K562 (cell line): ENCODE results near the gene IL1RN. TPM values are rescaled to one million over a fixed set of nuclear protein-coding genes. Genes with fewer than 3 reads are reported as not detected.

Experiments used
- ATAC-seq: fragments of 200-7000 bp; cut with Tn5 transposase; 3 replicates; pipeline ENCODE4 v1.9.1; 2020; ENCODE audit warnings: moderate library complexity
- BruUV-seq: library from RNA; stranded (reverse); fragments of 400-500 nt; replicated peaks from 2 replicates; lab custom pipeline; 2021; lab: Mats Ljungman, UMichigan
- CTCF ChIA-PET: fragments of 300-600 bp; formaldehyde crosslinking; extraction: SDS; loops from one replicate; lab custom pipeline; 2021; ENCODE audit warnings: low intra/inter-chr PET ratio; lab: Yijun Ruan, JAX
- POLR2A ChIA-PET: fragments of 300-600, 350-650 bp; sonication (Branson Sonifier 250); formaldehyde crosslinking; extraction: SDS; loops from one replicate; lab custom pipeline; 2021; ENCODE audit warnings: antibody characterized with exemption, inconsistent platforms; lab: Yijun Ruan, JAX
- DNase-seq, 4 experiments: peaks; one replicate each; pipeline versions ENCODE4 v3.0.0 to v3.0.0-alpha.2; 2011 to 2018; ENCODE audit warnings: low spot score in 3 of 4, mixed read lengths in 3 of 4; ENCODE audit errors: extremely low read depth in 1 of 4
- FAIRE-seq: peaks from 2 replicates; lab custom pipeline; 2011; peaks lifted over from hg19 to GRCh38; lab: Jason Lieb, UNC
- H2AFZ ChIP-seq: 2 replicates; pipeline ENCODE4 v1.6.0; 2011; ENCODE audit warnings: low read depth, low read length, control low read depth, inconsistent platforms
- H3K27ac ChIP-seq: fragments of 200-600 bp; 3 replicates; pipeline ENCODE4 v1.8.0; 2011; ENCODE audit warnings: low read depth, mild to moderate bottlenecking, control low read depth, inconsistent platforms, low read length, moderate library complexity, mixed read lengths; ENCODE audit errors: extremely low read depth
- H3K27me3 ChIP-seq, 2 experiments: fragments of 300-600 bp in 1 of 2; 2 replicates in 1 of 2; 3 replicates in 1 of 2; pipeline versions ENCODE4 v1.6.0 to v1.8.0; 2011; ENCODE audit warnings: inconsistent platforms in 2 of 2, low read length in 2 of 2, mild to moderate bottlenecking in 1 of 2, mixed read lengths in 1 of 2, moderate library complexity in 1 of 2; ENCODE audit not compliant: control insufficient read depth in 2 of 2, insufficient read depth in 2 of 2
- H3K36me3 ChIP-seq: fragments of 300-600 bp; 3 replicates; pipeline ENCODE4 v1.8.0; 2011; ENCODE audit warnings: mild to moderate bottlenecking, low read length, inconsistent platforms; ENCODE audit not compliant: control insufficient read depth, insufficient read depth
- H3K4me1 ChIP-seq, 2 experiments: fragments of 200-600 bp in 1 of 2; replicated peaks in 1 of 2; 2 replicates in 1 of 2; 3 replicates in 1 of 2; pipeline versions ENCODE4 v1.5.1 to v1.8.0; 2011; ENCODE audit warnings: inconsistent platforms in 2 of 2, low read length in 2 of 2, mild to moderate bottlenecking in 1 of 2, mixed read lengths in 1 of 2, moderate library complexity in 1 of 2; ENCODE audit not compliant: control insufficient read depth in 2 of 2, insufficient read depth in 2 of 2
- H3K4me2 ChIP-seq: 2 replicates; pipeline ENCODE4 v1.6.1; 2011; ENCODE audit warnings: low read length, control low read depth, inconsistent platforms, mixed read lengths; ENCODE audit not compliant: insufficient read depth
- H3K4me3 ChIP-seq: fragments of 200-600 bp; sonication (generic), shearing (Covaris generic); 2 replicates; pipeline ENCODE4 v1.5.1; 2016; ENCODE audit warnings: control low read depth, inconsistent platforms
- H3K79me2 ChIP-seq: fragments of 200-600 bp; 3 replicates; pipeline ENCODE4 v1.8.0; 2011; ENCODE audit warnings: low read length, inconsistent platforms; ENCODE audit not compliant: control insufficient read depth, insufficient read depth
- H3K9ac ChIP-seq, 2 experiments: 2 replicates each; pipeline versions ENCODE4 v1.6.0 to v1.6.1; 2011; ENCODE audit warnings: low read depth in 2 of 2, low read length in 2 of 2, control low read depth in 1 of 2, inconsistent platforms in 1 of 2, mild to moderate bottlenecking in 1 of 2, mixed read lengths in 1 of 2; ENCODE audit not compliant: insufficient read depth in 1 of 2
- H3K9me1 ChIP-seq: one replicate; pipeline ENCODE4 v1.6.0; 2011; ENCODE audit warnings: inconsistent platforms, mild to moderate bottlenecking, low read length, moderate library complexity; ENCODE audit not compliant: control insufficient read depth, insufficient read depth
- H3K9me3 ChIP-seq: replicated peaks from 2 replicates; pipeline ENCODE4 v1.5.1; 2011; ENCODE audit warnings: low read depth, low read length, inconsistent platforms; ENCODE audit not compliant: control insufficient read depth, insufficient read depth
- H4K20me1 ChIP-seq: replicated peaks from 2 replicates; pipeline ENCODE4 v1.6.1; 2011; ENCODE audit warnings: low read length, inconsistent platforms, mixed read lengths; ENCODE audit not compliant: control insufficient read depth, insufficient read depth
- CHD1 ChIP-seq: fragments of 200-600 bp; sonication (generic); IDR thresholded peaks from one replicate; pipeline ENCODE4 v1.6.1; 2012; ENCODE audit warnings: mild to moderate bottlenecking, moderate library complexity, low read length, inconsistent platforms
- JUND ChIP-seq, 2 experiments: IDR thresholded peaks; 2 replicates in 1 of 2; 3 replicates in 1 of 2; pipeline ENCODE4 v1.6.1; 2011; ENCODE audit warnings: borderline replicate concordance in 2 of 2, low read depth in 2 of 2, low read length in 2 of 2, improper control_type of control experiment in 1 of 2, missing biosample characterization in 1 of 2, missing genetic modification characterization in 1 of 2, missing genetic modification reagents in 1 of 2
- RBM25 ChIP-seq: fragments of 200-400 bp; formaldehyde crosslinking; IDR thresholded peaks from 2 replicates; pipeline ENCODE4 v1.6.1; 2018; ENCODE audit warnings: low read length, low read depth, moderate library complexity; ENCODE audit not compliant: severe bottlenecking
- SMARCA5 ChIP-seq: fragments of 450-650 bp; IDR thresholded peaks from 2 replicates; pipeline ENCODE4 v1.6.1; 2016
- TAF9B ChIP-seq: fragments of 450-650 bp; IDR thresholded peaks from 2 replicates; pipeline ENCODE4 v1.6.1; 2018; ENCODE audit warnings: mild to moderate bottlenecking; ENCODE audit not compliant: partially characterized antibody
- WGBS: fragments of 100-300 bp; shearing (Covaris generic); methylation state at CpG from one replicate; pipeline ENCODE4 v1.1.6; 2016; ENCODE audit warnings: low coverage, mixed read lengths; ENCODE audit not compliant: insufficient coverage; ENCODE audit errors: missing lambda C conversion rate; 5-methylcytosine and 5-hydroxymethylcytosine counted together
- in situ Hi-C: fragments of 300-500 bp; cut with MboI; formaldehyde crosslinking; loops from 4 replicates; pipeline ENCODE4 v1.15.0; 2018; ENCODE audit warnings: inconsistent platforms, mixed read lengths
- intact Hi-C: fragments of 100-400 bp; cut with micrococcal nuclease; formaldehyde crosslinking; loops from 2 replicates; pipeline ENCODE4 v1.14.2; 2022
- polyA plus RNA-seq, 8 experiments: library from polyadenylated mRNA; depleted of rRNA in 4 of 8; stranded (reverse) in 5 of 8; unstranded in 3 of 8; fragments of >200 nt; fragmentation: Nextera tagmentation in 2 of 8; fragmentation: Illumina TruSeq in 1 of 8; extraction: Ambion mirVana in 2 of 8; extraction: Trizol in 1 of 8; gene quantifications; 2 replicates each; pipeline versions ENCODE4 v1.2.1 to v1.2.3, GENCODE V29; 2011 to 2014; ENCODE audit warnings: inconsistent platforms in 1 of 8, missing spikeins in 1 of 8
- total RNA-seq, 7 experiments: library from RNA; depleted of rRNA in 6 of 7; stranded (reverse); fragments of >200 nt in 6 of 7; fragmentation: Illumina TruSeq in 2 of 7; extraction: Trizol in 2 of 7; gene quantifications; 2 replicates each; pipeline versions ENCODE4 v1.2.1 to v1.2.3, GENCODE V29; 2011 to 2021; ENCODE audit warnings: low replicate concordance in 1 of 7
- TF ChIP-seq, protein P1 (sequence below), 2 experiments: fragments of 450-650 bp in 1 of 2; IDR thresholded peaks; 2 replicates each; pipeline ENCODE4 v1.6.1; 2011 to 2017; ENCODE audit warnings: low read depth in 2 of 2, antibody characterized with exemption in 1 of 2, borderline replicate concordance in 1 of 2, low read length in 1 of 2, mild to moderate bottlenecking in 1 of 2, mixed read lengths in 1 of 2; ENCODE audit not compliant: control insufficient read depth in 1 of 2
- TF ChIP-seq, protein P2 (sequence below), 2 experiments: fragments of 200-800 bp in 1 of 2; sonication (Bioruptor generic) in 1 of 2; sonication (generic) in 1 of 2; formaldehyde crosslinking in 1 of 2; IDR thresholded peaks in 1 of 2; conservative IDR thresholded peaks in 1 of 2; 2 replicates each; pipeline versions ENCODE4 v1.5.0 to v1.6.1; 2016 to 2020; ENCODE audit warnings: missing compliant biosample characterization in 1 of 2, missing genetic modification characterization in 1 of 2, missing genetic modification reagents in 1 of 2
- TF ChIP-seq, protein P3 (sequence below): fragments of 450-650 bp; IDR thresholded peaks from 2 replicates; pipeline ENCODE4 v1.6.1; 2017; ENCODE audit warnings: mild to moderate bottlenecking, moderate library complexity

The IL1RN gene
- total and polyA plus RNA-seq, 9 of the 15 experiments (the other 6 are each of a cell fraction or from before 2014, with no cell fraction given) = 0.13 TPM; not detected in 8

DNA sequence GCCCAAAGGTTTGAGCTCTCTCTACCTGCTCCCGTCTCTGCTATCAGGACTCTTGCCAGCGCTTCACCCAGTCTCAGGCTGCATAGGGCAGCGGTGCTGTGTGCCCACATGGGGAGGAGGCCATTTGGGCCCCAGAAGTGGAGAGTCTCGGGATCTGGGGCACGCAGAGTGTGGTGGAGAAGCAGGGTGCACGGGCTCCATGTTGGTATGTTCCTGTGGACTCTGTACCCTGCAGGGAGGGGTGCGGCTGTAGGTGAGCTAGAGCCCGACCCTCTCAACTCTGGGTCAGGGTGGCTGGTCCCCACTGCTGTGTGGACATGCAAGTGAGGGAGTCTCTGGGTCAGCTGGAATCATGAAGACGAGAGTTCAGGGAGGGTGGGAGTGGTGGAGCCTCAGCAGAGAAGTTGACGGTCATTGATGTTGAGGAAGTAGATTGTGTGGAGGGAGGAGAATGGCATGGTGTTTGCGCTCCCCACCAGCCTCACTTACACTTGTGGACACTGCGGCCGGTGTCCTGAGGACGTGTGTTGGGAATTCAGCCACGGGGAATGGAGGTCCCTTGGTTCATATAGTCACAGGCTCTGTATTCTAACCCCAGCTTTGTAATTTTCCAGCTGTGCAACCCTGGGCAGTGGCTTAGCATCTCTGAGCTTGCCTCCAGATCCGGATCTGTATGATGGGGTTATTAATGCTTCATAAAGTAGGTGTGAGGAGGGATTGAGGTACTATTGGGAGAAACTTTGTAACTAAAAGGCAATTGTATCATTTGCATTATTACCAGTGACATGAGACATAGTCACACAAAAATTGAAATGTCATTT lies 45.5 kb downstream of the IL1RN start:
- intact Hi-C loops = loop anchor here (5.0 kb wide), 1 partner anchor 36 kb away; no protein-coding TSS in a partner anchor
- Histone ChIP-seq H3K79me2 (peaks cover 27% of the 10 kb centered on the region), H3K9me3 (no peaks in the 10 kb centered on the region), H2AFZ (peak overlapping the region; percentile 90), H3K4me1 (peaks cover 20 to 26% of the 10 kb centered on the region in 2 experiments), H3K4me3 (no peak overlapping the region), H3K4me2 (0 out of 2 replicates have a peak overlapping the region, but pooled peaks have one; percentile 89), H3K27ac (peak overlapping the region; percentile 83), H3K9me1 (peaks cover 2% of the 10 kb centered on the region), H3K9ac (peak overlapping the region in 1 of 2 experiments; percentile 80; a peak in 2 of 4 replicates), H4K20me1 (no peaks in the 10 kb centered on the region), H3K27me3 (no peaks in the 10 kb centered on the region), H3K36me3 (peaks cover 16% of the 10 kb centered on the region; the same call in 1 of the 3 replicates)
- POLR2A ChIA-PET = interaction anchor here (0.7 to 3.3 kb wide), 5 partner anchors 9 to 23 kb away, joined by 3 to 32 read pairs (median 4); no protein-coding TSS in a partner anchor
- BruUV-seq = no TSS peak
- WGBS = 84% methylated on average over 12 of the region's 16 CpGs
- FAIRE-seq = no peak
- CTCF ChIA-PET = no interaction called here
- in situ Hi-C loops = no loop called here
- ATAC-seq = no peak
- DNase-seq = no peak
- no peak for TF ChIP-seq JUND (IDR thresholded peaks at IDR 0.05; ENCODE audit: borderline replicate concordance, low read depth, low read length)
- no peak for TF ChIP-seq JUND (tag; IDR thresholded peaks at IDR 0.05; ENCODE audit: borderline replicate concordance, low read depth, low read length)
- no peak for TF ChIP-seq CHD1
- TF ChIP-seq, protein P1, sequence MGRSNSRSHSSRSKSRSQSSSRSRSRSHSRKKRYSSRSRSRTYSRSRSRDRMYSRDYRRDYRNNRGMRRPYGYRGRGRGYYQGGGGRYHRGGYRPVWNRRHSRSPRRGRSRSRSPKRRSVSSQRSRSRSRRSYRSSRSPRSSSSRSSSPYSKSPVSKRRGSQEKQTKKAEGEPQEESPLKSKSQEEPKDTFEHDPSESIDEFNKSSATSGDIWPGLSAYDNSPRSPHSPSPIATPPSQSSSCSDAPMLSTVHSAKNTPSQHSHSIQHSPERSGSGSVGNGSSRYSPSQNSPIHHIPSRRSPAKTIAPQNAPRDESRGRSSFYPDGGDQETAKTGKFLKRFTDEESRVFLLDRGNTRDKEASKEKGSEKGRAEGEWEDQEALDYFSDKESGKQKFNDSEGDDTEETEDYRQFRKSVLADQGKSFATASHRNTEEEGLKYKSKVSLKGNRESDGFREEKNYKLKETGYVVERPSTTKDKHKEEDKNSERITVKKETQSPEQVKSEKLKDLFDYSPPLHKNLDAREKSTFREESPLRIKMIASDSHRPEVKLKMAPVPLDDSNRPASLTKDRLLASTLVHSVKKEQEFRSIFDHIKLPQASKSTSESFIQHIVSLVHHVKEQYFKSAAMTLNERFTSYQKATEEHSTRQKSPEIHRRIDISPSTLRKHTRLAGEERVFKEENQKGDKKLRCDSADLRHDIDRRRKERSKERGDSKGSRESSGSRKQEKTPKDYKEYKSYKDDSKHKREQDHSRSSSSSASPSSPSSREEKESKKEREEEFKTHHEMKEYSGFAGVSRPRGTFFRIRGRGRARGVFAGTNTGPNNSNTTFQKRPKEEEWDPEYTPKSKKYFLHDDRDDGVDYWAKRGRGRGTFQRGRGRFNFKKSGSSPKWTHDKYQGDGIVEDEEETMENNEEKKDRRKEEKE (IDR thresholded peaks at IDR 0.05; ENCODE audit: borderline replicate concordance in 1 of 2, control insufficient read depth in 1 of 2, low read depth in 2 of 2, low read length in 1 of 2) = no peak
- TF ChIP-seq, protein P2, sequence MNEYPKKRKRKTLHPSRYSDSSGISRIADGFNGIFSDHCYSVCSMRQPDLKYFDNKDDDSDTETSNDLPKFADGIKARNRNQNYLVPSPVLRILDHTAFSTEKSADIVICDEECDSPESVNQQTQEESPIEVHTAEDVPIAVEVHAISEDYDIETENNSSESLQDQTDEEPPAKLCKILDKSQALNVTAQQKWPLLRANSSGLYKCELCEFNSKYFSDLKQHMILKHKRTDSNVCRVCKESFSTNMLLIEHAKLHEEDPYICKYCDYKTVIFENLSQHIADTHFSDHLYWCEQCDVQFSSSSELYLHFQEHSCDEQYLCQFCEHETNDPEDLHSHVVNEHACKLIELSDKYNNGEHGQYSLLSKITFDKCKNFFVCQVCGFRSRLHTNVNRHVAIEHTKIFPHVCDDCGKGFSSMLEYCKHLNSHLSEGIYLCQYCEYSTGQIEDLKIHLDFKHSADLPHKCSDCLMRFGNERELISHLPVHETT (CRISPR knock-in tag; conservative IDR thresholded peaks at IDR 0.05 in 1 of 2, IDR thresholded peaks at IDR 0.05 in 1 of 2) = no peak
- no peak for TF ChIP-seq TAF9B
- TF ChIP-seq RBM25 = peak; percentile 68
- TF ChIP-seq, protein P3, sequence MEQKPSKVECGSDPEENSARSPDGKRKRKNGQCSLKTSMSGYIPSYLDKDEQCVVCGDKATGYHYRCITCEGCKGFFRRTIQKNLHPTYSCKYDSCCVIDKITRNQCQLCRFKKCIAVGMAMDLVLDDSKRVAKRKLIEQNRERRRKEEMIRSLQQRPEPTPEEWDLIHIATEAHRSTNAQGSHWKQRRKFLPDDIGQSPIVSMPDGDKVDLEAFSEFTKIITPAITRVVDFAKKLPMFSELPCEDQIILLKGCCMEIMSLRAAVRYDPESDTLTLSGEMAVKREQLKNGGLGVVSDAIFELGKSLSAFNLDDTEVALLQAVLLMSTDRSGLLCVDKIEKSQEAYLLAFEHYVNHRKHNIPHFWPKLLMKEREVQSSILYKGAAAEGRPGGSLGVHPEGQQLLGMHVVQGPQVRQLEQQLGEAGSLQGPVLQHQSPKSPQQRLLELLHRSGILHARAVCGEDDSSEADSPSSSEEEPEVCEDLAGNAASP = no peak
- TF ChIP-seq SMARCA5 = peak; percentile 53; the same call in 1 of the 2 replicates
